ENCODE data around the gene C19orf38.

The C19orf38 gene, protein sequence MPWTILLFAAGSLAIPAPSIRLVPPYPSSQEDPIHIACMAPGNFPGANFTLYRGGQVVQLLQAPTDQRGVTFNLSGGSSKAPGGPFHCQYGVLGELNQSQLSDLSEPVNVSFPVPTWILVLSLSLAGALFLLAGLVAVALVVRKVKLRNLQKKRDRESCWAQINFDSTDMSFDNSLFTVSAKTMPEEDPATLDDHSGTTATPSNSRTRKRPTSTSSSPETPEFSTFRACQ

DNA sequence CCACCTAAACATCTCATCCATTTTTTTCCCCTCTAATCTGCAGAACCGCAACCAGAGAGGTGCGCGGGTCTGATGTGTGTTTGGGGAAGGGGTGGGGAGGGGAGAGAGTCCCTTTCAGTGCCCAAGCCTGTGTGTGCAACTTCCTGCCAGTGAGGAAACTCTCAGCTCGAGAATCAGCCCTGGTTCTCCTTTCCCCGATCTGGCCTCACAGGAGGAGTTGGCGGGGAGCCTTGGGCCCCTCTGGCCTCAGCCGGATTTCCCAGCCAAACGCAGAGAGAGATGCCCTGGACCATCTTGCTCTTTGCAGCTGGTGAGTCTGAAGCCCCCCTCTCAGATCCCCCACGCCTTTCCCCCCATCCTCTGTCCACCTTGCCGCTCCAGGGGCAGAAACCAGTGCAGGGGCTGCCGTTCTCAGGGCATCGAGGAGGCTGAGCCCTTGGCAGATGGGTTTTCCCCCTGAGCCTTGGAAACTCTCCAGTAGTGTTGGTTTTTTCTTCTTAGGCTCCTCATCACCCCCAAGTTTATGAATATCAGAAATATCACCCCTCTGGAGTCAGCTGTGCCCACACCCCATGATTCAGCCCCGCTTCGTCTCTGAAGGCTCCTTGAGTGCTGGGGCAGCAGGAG is at the start of gene C19orf38:
Gene C19orf38 (plus strand): TSS at position 186 of the 627 bp plus-strand sequence. CDS start 94 bp downstream, at position 280.
- no peak for DNase-seq (ENCODE audit: extremely low read depth in 1 of 2, low read depth in 1 of 2)

DNA sequence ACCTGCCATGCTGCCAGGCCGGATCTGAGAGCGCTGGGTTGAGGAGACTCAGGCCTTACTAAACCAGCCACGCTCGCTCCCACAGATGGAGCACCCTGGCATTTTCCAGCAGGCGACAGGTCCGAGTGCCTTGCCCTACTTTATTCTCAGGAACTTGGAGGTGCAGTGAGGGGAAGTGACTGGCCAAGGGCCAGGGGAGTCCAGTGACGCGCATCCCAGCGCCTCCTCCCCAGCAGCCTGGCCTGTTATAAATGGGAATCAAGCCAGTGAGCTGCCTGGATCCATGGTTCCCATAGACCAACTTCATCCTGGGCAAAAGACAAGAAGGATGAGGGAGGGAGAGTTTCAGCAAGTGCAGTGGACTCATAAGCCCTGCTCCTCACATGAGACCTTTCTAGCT is 47.7 kb upstream of the C19orf38 start:
- no peak for DNase-seq (ENCODE audit: extremely low read depth in 1 of 2, low read depth in 1 of 2)

DNA sequence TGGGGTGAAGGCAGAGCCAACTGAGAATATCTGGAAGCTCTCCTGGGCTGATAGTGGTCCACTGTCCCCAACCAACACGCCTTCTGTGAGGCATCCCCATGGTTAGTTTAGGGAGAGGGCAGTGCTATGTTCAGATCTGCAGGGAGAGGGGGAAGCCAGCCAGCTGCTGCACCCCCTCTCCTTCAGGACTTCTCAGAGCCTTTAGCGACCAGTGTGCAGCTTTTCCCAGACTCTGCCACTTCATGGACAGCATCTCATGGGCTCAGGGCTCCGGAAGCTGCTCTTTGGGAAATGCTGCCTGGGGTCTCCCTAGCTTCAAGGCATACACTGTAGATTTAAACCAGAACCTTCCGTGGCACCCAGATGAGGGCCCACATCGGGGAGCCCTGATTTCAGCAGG is 45.7 kb upstream of the C19orf38 start:
- no peak for DNase-seq (ENCODE audit: extremely low read depth in 1 of 2, low read depth in 1 of 2)

DNA sequence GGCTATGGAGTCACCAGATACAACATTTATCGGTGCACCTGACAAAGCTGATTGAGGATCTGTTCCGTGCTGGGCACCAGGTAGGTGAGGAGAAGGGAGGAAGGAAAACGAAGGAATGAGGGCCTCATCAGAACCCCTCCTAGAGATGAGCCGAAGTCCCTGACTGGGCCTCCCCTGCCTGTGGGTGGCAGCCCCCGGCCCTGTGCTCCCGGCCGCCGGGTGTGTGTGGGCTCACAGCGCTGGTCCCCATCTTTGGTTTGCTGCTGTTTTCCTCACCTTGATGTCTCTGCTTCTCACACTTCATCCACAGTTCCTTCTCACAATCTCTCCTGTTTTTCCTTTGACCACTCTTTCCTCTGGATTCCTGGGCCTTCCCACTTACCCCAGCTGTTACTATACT is 45.0 kb upstream of the C19orf38 start:
- no peak for DNase-seq (ENCODE audit: extremely low read depth in 1 of 2, low read depth in 1 of 2)

DNA sequence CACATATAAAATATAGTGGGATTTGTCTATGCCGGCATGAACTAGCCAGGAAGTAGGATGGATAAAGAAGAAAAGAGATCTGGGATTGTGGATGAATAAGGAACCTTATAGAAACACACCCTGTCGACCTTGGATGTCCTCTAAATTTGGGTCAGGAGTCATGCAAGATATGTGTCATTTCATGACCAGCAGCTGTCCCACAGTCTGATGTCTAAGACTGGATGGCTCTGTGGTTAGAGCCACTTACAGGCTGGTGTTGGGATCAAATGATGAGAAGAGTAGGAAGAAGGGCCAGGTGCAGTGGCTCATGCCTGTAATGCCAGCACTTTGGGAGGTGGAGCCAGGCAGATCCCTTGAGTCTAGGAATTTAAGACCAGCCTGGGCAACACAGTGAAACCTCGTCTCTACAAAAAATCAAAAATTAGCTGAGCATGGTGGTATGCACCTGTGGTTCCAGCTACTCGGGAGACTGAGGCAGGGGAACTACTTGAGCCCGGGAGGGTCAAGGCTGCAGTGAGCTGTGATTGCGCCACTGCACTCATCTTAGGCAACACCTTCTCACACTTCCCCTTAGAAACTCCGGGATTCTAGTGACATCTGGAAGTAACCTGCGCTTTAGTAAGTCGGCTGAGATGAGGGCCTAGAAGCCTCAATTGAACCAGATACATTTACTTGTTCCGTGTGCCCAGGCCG is 43.0 kb upstream of the C19orf38 start:
- DNase-seq (ENCODE audit: extremely low read depth in 1 of 2, low read depth in 1 of 2) = no peak

DNA sequence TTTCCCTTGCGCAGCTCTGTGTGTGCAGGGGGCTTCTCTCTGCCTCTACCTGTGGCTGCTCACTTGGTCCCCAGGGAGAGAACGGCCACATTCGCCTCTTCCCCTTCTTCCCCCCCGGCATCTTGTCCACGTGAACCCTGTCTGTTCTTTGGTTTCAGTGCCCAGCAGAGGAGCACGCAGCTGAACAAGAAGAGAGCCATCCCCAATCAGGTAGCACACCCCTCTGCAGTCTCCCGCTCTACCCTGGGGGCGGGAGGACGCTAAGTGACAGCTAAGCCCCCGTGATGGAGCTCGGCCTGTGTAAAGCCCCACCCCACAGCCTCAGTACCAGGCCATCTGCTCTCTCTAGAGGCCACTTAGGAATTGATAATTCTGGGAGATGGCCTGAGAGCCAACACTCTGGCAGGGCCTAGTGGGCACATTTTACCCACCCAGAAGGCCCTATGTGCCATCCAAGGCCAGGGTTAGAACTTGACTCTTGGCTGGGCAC is 42.4 kb upstream of the C19orf38 start:
- DNase-seq (ENCODE audit: extremely low read depth in 1 of 2, low read depth in 1 of 2) = no peak

DNA sequence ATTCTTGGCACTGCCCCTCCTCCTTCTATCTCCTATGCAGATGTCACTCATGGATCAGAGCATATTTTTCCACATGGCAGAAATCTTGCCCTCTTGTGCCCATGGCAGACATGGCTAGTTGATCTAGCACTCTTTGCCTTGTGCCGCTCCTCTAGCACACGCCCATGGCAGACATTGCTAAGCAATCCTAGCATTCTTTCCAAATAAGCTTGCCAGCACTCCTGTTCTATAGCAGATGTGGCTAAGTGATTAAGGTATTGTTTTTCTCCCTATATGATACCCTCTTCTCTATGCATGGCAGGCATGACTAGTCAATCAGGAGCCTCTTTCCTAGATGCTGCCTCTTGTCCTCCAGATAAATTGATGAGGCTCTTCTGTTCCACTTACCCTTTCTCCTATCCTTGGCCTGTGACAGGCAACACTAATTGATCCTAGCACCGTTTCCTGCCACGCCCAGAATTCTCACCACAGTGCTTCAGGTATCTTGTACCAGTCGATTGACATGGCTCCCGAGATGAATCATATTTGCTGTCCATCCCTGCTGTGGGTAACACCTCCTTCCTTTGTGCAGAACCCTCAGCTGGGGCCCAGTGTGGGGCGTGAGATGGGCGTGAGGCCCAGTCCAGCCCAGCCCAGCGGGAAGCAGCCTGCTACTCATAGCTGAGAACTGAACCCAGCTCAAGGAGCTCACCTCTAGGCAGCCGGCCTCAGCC is 39.1 kb upstream of the C19orf38 start:
- no peak for DNase-seq (ENCODE audit: extremely low read depth in 1 of 2, low read depth in 1 of 2)

DNA sequence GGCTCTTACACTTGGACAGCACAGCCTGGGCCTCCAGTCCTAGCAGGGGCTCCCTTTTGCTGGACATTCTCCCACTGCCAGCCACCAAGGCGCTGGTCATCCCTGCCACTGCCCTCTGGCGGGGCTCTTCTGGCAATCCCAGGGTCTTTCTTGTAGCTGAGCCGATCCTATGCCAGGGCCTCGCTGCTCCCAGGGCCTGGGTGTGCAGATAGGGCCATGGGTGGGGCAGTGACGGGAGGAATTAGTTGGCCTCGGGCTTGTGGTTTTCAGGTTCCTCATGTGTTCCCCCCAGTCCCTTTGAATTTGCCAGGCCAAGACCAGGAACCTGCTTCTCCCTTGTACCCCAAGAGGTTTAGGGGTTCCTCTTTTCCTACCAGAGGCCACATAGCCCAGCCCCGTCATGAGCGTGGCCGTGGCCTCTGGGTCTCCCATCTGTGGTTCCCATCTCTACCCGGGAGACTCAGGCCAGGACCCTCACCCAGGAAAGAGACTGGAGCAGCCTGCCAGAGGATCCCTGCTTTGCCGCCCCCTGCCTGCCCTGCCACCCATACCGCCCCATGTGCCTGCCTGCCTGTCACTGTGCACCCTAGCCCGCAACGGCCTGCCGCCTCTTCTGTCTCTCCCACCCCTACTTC is 38.4 kb upstream of the C19orf38 start:
- DNase-seq (ENCODE audit: extremely low read depth in 1 of 2, low read depth in 1 of 2) = no peak

DNA sequence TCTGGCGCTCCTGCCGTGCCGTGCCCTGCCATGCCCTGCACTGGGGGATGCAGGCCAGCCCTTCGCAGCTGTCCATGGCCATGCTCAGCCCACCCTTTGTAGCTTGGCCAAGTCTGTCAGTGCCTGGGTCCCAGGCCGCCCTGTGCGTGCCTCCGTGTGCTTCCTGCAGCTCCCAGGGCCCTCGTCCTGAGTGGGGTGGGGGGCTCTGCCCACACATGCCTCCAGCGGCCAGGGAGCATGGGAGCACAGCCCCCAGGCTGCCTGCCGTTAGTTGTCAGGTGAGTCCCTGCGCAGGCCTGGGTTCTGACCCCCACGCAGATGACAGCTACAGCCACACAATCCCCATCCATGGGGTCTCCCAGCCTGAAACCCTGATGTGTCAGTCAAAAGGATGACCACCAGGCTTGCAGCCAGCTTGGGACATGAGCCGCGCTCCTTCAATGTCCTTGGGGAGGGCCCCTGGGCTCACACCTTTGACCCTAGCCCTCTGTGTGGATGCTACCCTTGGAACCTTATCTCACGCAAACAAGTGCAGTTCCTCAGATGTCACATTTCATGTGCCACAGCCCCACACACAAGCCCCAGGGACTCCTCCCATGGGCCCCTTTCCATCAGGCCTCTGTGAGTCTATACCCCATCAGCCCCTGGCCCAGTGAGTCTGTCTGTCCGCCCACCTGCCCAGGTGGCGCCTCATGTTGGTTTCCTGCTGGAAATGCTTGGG is 36.7 kb upstream of the C19orf38 start:
- DNase-seq (ENCODE audit: extremely low read depth in 1 of 2, low read depth in 1 of 2) = no peak

DNA sequence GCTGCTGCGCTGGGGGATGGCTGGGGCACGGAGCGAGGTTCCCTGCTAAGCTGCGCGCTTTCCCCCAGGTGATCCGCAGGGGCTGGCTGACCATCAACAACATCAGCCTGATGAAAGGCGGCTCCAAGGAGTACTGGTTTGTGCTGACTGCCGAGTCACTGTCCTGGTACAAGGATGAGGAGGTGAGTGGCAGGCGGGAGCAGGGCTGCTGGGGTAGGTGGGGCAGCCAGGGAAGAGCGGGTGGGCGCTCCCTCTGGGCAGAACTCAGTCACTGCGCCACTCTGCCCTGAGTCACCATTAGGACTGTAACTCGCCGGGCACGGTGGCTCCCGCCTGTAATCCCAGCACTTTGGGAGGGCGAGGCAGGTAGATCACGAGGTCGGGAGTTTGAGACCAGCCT is 36.0 kb upstream of the C19orf38 start:
- DNase-seq (ENCODE audit: extremely low read depth in 1 of 2, low read depth in 1 of 2) = no peak

DNA sequence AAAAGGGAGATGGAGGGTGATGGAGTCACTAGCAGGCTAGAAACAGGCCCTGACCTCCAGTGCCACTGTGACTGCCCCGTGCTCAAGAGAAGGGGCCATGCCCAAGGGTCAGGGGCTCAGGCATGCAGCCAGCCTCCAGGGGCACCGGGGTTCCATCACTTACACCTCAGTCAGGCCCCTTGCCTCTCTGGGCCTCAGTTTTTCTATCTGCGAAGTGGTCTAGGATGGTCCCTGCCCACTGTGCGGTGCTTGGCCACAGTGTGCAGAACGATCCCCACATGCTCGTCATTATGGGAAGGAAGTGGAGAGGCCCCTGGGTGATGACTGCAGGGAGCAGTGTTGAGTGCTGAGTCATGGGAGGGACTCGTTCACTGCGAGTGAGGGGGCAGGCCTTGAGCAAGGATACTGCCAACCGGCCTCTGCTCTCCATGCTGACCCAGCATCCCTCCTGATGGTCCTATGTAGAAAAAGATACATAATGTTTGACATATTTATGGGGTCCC is 35.3 kb upstream of the C19orf38 start:
- DNase-seq (ENCODE audit: extremely low read depth in 1 of 2, low read depth in 1 of 2) = no peak

DNA sequence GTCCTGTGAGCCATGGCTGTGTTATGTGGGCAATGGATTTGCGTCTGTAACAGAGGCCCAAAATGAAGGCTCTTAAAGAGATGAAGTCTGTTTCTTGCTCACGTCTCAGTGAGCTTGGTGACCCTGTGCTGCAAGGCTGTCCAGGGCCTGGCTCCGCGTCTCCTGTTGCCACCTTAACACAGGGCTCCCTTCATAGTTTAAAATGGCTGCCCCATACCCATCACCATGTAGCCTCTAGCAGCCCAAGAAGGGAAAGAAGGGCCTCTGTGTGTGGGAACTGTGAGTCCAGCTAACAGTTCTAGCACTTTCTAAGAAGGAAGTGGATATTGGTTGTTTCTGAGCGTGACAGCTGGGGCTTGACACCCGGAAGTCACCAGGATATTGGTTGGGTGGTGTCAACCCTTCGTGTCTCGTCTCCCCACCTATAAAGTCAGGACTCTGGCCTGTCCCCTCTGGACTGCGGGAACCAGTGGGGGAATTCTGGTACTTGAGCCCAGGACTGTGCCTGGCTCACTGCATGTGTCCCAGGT is 33.1 kb upstream of the C19orf38 start:
- DNase-seq (ENCODE audit: extremely low read depth in 1 of 2, low read depth in 1 of 2) = no peak

DNA sequence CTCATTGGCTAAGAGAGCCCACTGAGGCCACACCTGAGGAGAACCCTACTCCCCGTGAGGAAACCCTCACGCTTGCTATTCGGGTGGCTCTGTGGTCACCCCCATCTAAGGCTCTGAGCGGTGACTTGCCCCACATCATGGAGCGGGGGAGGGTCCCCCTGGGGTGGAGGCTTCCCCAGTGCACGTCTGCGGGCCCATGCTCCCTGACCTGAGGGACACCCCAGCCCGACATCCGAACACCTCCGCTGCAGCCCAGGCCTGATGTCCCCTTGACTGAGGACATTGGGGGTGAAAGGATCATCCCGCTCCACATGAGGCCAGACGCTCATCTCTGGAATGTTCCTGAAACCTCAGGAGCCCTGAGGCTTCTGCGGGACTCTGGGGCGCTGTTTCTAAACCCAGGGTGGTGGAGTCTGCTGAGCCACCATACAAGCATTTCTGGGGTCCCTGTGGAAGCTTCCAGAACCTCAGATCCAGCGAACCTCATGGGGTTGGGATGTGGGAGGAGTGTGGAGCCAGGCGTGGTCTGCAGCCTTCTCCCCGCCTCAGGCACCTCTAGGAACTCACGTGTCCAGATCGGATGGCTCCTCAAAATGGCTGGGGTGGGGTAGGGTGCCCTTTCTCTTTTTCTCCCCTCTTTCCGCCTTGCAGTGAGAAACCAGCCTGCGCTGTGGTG is 32.1 kb upstream of the C19orf38 start:
- no peak for DNase-seq (ENCODE audit: extremely low read depth in 1 of 2, low read depth in 1 of 2)

DNA sequence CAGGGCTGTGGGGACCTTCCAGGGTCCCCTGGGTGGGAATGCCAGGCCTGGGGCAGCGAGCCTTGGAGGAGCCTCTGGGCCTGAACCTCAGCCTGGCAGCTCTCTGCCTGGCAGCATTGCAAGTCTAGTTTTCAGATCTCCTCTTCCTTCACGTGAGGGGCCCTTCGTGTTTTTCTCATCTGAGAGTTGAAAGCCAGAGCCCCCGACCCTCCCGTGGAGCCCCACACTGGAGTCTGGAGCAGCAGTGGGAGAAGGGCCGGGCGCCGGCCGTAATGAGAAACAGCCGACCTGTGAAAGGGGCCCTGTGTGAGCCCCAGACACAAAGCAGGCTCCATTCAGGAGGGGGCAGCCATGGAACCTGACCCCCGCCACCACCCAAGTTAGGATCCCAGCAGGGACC is 31.5 kb upstream of the C19orf38 start:
- no peak for DNase-seq (ENCODE audit: extremely low read depth in 1 of 2, low read depth in 1 of 2)

DNA sequence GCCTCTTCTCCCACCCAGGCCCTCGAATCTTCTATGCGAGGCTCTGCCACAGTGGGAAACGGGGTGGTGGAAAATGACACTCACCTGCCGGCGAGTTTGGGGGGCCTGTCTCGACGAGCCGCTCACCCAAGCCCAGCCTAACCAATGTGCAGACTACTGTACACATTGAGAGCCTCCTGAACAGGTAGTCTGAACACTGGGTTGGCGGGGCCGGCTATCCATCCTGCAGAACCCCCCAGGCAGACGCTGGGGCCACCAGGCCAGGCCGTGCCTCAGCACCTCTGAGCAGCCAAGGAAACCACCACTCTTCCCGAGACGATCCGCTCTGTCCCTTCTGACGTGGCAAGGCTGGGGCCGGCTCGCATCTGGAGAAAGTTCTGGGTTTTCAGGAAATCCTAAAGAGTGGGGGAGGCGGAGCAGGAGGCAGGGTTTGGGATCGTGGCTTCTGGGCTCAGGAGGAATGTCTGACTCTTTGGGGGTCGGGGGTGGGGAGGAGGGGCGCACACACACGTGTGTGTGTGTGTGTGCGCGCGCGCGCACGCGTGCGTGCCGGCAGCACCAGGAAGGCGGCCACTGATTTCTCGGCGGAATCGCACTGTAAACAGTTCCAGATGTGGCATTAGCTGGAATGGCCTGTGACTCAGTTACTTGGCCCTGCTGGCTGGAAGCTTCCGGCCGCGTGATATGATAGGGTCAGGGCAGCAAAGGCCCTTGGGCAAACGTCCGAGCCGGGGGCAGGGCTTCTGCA is 30.8 kb upstream of the C19orf38 start:
- no peak for DNase-seq (ENCODE audit: extremely low read depth in 1 of 2, low read depth in 1 of 2)

DNA sequence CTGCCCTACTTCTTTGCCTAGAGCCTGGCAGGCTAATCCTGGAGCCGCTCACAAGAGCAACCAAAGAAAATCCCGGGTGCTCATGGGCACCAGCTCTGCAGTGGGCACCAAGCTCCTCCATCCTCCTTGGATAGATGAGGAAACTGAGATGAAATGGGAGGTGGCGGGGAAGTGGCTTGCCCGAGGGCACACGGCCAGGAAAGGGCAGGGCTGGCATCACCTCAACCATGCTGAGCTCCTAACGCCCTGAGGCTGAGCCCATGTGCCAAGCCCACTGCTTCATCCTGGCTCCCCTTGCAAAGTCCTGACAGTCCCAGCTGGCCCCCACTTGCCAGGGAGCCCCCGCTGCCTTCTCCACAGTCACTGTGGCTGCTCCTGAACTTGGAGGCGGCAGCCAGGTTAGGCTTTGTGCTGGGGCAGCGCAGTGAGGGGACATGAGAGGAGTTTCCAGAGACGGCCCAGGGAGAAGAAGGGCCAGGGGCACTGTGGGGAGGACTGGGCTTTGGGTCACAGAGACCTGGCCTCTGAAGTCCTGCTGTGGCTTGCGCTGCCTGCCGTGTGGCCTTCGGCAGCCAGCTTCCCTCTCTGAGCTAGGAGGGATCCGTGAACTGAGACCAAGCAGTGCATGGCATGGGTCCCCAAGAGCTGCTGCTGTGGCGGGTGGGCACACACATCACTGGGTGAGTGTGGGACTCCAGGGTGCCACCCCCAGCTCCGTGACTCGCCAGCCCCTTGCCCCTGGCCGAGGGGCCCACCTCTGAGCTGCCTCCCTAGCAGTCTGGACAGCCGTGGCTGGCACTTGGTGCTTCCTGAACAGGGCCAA is 29.7 kb upstream of the C19orf38 start:
- no peak for DNase-seq (ENCODE audit: extremely low read depth in 1 of 2, low read depth in 1 of 2)

DNA sequence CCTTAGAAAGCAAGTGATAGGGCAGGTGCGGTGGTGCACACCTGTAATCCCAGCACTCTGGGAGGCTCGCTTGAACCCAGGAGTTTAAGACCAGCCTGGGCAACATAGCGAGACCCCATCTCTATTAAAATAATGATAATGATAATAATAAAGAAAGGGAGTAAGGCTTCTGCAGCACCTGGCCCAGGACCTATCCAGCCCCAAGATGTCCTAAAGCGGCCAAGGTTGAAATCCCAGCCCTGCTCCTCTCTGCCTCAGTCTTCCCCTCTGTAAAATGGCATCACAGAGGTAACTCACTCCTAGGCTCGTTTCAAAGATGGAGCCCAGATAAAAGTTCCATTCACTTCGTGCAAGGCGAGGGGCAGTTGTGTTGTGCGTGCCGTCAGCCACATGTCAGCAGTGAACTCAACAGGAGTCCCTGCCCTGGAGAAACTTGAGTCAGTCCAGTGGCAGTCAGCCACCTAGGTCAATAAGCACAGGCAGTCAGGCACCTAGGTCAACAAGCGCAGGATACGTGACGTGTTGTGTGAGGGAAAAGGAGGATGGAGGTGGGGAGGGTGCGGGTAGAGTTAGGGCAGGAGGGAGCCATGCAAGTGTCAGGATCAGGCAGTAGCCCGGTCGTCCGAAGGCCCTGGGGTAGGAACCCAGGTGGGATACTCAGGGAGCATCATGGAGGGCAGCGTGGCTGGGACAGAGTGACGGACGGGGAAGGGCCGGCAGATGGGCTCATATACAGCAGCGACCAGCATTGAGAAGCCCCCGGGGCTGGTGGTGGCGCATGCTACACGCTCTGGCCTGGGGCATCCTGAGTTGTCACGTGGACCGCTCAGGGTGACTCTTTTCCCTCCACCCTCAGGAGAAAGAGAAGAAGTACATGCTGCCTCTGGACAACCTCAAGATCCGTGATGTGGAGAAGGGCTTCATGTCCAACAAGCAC is 28.8 kb upstream of the C19orf38 start:
- DNase-seq (ENCODE audit: extremely low read depth in 1 of 2, low read depth in 1 of 2) = no peak

All from activated CD8-positive, alpha-beta memory T cell treated with anti-CD3 and anti-CD28 coated beads for 1 hour (primary cell).